GM19324 (cell line): ENCODE results near the gene HAVCR1.
"Not testable (repeated sequence)": the region's sequence is repeated elsewhere in the genome, so short reads cannot be mapped to it uniquely, and the experiment has no call there.

ENCODE experiments used
- ATAC-seq: cut with Tn5 transposase; IDR thresholded peaks from one replicate; pipeline ENCODE4 v1.9.1; 2021; ENCODE audit warnings: mild to moderate bottlenecking, moderate library complexity; ENCODE audit not compliant: unreplicated experiment, low FRiP score

HAVCR1 gene

DNA sequence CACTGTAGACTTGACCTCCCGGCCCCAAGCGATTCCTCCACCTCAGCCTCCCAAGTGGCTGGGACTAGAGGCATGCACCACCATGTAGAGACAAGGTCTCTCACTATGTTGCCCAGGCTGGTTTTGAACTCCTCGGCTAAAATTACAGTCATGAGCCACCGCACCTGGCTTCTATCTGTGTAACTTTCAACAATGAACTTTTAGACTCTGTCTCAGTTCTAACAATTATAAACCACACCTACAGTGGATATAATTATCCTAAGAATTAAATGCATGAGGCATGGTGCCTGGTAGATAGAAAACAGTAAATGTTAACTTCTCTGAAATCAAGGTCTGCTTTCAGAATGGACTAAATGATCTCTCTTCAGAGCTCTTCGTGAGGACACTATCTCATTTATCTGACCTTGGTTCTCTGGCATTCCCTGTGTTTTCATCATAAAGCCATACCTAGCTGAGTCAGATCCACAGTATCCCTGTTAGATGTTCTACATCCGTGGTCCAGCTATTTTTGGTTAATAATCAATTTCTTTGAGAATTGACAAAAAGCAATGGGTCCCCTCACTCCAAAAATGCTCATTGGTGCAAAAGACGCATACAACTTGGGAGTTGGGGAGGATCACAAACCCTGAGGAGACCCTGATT lies 7.2 kb downstream of the HAVCR1 start:
- no peak for ATAC-seq

DNA sequence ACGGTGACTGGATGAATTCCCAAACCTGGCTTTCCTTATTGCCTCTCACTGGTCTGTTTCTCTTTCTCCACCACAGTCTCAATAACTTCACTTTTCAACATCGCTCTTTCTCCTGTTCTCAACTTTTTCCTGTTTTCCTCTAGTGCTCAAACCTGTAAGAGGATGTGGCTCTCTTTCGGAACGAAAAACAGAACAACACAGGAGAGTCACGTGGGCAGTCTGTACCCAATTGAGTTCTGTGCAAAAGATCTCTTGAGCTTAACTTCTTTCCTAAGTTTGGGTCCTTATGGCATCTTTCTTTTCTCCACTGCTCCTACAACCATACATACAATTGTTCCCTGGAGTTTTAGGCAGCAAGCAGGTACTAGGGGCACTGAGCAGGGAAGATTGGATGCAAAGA lies 8.9 kb downstream of the HAVCR1 start:
- ATAC-seq: no peak

DNA sequence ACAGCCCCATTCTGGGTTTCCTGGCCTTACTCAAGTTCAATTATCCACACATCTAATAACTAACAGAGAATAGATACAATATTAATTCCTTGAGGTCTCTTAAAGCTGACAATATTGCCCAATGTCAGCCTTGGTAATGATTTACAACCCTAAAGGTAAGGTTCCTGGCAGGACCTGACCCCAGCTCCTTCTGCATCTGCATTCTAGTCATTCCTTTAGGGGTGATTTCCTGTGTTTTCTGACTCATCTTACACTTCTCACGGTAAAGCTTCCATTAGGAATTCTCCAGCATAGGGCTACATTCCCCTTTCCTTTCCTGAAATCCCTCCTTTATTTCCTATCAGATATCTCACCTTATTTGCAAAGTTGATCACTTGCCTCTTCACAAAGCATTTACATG lies 9.3 kb downstream of the HAVCR1 start:
- no peak for ATAC-seq

DNA sequence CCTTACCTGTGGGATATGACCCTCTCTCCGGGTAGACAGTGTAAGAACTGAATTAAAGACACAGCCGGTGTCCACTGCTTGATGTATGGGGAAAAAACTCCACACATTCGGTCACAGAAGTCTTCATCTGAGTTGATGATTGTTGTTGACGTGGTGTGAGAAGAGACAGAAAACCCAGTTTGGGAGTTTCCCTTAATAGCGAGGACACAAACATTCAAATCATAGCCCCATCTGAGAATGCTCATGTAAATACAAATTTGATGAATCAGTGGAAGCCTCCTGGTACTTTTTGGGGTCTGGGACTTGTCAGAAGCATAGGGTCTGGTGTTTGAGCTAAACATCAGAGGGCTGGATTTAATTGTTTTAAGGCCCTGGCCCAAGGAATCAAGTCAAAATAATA lies 11.0 kb downstream of the HAVCR1 start:
- ATAC-seq: no peak

DNA sequence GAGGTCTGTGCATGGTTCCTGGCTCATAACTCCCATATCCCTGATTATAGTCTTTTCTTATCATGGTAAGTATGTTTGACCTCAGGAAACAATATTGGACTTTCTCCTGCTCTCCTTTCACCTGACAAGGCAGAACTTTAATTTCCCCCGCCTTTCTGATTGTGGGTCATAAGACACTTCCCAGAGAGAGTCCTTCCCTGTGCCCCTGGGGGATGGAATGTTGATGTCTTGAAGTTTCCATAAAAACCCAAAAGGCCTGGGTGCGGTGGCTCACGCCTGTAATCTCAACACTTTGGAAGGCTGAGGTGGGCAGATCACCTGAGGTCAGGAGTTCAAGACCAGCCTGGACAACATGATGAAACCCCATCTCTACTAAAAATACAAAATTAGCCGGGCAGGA lies 11.9 kb downstream of the HAVCR1 start:
- not testable (repeated sequence) for ATAC-seq

DNA sequence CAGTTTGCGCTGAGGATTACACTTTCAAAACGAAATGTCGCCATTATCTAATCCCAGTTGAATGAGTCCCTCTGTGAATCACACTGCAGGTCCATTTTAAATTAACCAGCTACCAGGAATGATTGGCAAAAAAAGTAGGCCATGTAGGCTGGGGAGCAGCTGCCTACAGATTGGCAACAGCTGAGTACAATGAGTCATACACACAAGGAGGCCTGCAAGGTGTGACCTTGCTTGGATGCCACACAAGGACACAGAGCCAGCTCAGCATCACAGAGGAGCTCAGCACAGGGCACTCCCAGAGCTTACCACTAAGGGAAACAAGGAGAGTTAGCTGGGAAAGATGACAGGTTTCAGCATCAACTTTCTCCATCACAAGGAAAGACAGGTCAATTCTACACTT lies 12.9 kb downstream of the HAVCR1 start:
- ATAC-seq: no peak

DNA sequence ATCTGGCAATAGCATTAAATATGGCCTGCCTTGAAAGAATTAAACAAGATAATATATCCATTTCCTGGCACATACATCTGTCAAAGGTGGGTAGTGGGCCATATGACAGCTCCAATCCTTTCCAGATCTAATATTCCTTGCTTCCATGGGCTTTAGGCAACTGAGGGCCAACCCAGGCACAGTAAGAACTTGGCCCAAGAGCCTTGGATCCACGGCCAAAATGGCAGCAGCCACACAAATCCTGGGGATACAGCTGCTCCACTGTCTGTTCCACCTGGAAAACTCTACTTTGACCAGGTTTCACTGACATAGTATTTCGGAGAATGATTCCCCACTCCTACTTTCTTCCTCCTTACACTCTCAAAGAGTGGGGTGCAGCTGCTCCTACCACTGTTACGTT lies 13.3 kb downstream of the HAVCR1 start:
- no peak for ATAC-seq

DNA sequence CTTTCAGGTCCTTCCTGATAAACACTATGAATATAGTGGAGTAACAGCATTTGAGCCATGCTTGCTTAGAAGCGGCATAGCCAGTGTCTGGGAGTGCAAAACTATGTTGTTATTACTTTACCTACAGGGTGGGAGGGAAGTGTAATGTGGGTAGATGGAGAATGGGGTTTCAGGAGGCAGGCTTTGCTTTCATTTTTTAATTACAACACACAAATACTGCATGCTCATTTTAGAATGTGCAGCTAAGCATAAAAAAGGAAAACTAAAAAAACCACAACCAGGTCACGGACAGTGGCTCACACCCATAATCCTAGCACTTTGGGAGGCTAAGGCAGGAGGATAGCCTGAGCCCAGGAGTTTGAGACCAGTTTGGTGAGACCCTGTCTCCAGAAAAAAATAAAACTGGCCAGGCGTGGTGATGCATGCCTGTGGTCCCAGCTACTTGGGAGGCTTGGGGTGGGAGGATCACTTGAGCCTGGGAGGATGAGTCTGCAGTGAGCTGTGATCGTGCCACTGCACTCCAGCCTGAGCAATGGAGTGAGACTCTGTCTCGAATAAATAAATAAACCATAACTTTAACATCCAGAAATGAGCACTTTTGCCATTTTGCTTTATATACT lies 20.2 kb downstream of the HAVCR1 start:
- no peak for ATAC-seq

DNA sequence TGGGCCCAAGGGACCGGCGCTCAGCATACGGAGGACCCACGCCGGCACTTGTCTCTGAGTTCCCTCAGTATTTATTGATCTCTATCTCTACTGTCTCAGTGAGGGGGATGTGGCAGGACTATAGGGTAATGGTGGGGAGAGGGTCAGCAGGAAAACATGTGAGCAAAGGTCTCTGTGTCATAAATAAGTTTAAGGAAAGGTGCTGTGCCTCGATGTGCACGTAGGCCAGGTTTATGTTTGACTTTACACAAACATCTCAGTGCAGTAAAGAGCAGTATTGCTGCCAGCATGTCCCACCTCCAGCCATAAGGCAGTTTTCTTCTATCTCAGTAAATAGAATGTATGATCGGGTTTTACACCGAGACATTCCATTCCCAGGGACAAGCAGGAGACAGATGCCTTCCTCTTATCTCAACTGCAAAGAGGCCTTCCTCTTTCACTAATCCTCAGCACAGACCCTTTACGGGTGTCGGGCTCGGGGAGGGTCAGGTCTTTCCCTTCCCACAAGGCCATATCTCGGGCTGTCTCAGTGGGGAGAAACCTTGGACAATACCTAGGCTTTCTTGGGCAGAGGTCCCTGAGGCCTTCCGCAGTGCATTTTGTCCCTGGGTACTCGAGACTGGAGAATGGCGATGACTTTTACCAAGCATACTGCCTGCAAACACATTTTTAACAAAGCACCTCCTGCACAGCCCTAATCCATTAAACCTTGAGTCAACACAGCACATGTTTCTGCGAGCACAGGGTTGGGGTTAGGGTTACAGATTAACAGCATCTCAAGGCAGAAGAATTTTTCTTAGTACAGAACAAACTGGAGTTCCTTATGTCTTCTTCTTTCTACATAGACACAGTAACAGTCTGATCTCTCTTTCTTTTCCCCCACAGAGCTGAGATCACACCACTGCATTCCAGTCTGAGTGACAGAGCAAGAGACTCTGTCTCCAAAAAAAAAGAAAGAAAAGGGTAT lies 24.5 kb downstream of the HAVCR1 start:
- not testable (repeated sequence) for ATAC-seq

DNA sequence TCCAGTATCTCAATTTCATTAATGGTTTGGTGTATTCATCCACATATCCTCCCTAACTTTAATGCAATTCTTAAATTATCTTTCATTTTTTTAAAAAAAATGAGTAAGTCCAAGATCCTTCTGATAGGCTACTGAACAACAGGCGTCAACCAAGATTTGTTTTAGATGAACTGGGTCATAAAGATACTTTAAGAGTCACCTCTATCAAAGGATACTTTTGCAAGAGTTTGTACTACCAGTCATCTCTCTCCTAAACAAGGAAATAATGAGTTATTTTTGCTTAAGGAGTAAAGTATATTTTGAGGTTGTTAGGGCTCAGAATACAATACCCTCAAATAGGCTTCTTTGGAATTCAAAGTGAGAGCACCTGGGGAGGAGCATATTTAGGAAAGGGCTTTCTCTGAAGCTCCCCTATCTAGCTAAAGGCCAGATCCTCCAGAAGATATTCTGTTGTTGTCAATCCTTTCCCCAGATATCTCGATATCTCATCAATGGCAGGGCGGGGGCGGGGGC lies 25.8 kb downstream of the HAVCR1 start:
- ATAC-seq: no peak

DNA sequence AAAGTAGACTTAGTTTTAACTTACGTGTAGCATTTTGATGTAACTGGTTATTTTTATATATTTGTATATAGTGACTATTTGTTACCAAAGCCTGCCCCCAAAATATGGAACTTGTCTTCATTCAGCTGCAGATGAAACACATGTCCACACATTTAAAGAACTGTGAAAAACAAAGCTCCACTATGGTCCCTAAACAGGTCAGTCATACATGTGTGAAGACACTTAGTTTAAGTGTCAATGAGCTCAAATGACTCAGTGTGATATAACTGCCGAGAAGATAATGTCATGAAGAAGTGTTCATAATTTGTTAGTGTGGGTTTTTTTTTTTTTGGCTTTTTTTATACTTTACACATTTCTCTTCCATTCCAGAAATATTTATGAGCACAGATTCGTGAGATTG lies 28.2 kb downstream of the HAVCR1 start:
- no peak for ATAC-seq

DNA sequence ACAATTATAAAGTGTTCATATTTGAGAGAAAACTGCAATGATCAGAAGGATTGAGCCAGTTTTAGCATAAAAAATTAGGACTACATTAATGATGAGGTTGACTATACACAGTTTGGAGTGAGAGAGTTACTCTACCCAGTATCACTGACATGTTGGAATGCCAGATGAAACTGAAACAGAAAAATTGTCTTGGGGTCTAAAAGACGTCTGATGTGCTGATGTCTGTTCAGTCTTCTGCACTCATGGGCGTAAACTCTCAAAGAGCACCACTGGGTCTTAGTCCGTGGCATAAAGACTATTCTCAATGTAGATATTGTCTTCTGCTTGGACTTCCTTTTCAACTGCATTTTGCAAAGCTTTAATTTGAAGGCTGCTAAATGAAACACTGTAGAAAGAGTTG lies 29.5 kb downstream of the HAVCR1 start:
- peak; percentile 36 for ATAC-seq

DNA sequence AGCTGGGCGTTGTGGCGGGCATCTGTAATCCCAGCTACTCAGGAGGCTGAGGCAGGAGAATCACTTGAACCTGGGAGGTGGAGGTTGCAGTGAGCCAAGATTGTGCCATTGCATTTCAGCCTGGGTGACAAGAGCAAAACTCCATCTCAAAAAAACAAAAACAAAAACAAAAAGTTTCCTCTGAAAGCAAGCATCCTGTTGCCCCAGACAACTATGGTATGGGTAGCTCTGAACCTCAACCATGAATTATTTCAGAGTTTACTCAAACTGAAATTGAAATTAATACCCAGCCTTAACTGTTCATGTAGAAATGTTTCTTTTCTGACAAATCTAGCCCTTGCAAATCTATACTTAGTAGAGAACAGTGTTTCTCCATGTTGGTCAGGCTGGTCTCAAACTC lies 31.3 kb downstream of the HAVCR1 start:
- peak; percentile 69 for ATAC-seq

DNA sequence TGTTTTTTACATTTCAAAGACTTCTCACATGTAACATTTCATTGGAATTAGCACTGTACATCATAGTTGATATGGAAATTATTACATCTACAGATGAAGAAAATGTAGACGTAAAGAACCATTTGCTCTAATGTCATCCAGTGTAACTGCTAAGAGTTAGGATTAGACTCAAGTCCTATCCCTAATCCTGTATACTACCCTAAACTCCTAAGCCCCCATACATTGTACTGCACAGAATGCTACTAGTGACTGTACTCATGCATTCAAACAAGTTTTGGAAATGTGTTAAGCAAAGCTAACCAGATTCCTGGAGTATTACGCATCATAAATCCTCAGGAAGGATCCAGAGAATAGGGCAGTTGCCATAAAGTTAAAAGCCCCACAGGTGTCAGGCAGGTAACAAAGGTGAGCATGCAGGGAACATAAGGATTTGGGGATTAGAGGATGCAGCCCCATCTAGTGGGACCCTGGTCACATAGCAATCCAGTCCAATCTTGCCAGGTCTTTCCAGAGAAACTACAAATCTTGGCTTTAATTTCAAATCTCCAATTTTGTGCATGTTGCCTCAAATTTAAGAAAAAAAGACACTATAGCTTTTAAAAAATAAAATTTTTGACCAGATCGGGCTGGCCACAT lies 32.0 kb downstream of the HAVCR1 start:
- ATAC-seq: no peak

DNA sequence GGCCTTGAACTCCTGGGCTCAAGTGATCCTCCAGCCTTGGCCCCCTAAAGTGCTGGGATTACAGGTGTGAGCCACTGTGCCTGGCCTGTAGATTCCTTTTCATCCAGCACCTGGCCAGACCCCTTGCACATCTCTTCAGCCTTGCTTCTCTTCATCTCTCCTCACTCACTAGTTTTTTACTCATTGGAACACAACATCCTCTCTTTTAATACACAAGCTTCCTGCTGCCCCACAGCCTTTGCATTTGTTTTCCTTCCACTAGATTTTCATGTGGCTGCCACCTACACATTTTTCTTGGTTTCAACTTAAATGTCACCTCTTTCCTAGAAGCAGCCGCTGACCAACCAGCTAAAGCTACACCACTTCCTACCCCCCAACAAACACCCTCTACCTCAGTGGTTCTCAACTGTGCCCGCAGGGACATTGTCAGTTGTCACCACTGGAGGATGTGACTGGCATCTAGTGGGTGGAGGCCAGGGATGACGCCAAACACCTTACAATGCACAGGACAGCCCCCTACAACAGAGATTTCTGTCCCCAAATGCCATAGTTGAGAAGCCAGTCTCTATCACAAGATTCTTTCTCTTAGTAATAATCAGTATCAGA lies 33.7 kb downstream of the HAVCR1 start:
- ATAC-seq: no peak

DNA sequence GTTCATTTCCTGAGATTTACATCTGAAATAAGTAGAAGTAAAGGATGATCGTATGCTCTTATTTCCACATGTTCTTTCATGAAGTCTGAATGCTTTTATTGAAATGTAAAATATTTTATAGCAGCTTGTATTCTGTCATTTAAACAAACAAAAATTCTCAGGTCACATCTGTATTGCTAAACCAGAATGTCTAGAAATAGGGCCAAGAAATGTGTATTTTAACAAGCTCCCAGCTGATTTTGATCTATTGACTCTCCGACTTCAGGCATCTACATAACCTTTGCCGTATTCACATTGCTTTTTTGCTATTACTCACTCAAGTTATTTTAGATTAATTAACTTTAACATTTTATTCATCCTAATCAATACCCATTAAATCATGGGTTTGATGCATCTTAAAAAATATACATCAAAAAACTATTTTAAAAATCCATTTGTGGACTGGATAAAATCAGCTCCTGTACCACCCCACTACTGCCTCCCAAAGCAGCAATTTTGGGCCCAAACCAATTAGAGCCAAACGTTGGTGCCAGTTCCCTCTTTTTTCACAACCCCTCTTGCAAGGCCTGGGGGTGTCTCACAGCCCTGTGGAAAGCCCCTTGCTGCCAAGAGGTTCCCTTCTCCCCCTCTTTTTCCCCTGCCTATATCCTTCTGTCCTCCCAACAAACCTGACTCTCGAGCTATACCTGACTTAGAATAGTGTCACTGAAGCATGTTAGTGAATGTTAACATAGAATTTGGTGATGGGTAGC lies 34.5 kb downstream of the HAVCR1 start:
- no peak for ATAC-seq

DNA sequence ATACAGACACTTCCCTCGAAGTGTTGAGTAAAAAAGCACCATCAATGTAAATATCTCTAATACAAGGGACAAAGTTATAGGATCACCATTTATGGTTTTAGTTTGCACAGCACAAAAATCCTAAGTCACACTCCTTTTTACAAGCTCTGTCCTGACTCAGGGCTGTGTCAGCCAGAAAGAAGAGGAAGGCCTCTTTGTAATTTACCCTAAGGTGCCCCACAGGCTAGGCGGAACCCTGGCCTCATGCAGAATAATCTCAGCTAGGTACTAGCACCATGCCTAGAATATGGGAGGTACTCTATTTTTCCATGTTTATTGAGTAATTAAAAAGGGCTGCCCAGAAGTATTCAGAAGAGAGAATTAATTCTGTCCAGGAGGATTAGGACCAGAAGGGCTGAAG lies 36.9 kb downstream of the HAVCR1 start:
- no peak for ATAC-seq

DNA sequence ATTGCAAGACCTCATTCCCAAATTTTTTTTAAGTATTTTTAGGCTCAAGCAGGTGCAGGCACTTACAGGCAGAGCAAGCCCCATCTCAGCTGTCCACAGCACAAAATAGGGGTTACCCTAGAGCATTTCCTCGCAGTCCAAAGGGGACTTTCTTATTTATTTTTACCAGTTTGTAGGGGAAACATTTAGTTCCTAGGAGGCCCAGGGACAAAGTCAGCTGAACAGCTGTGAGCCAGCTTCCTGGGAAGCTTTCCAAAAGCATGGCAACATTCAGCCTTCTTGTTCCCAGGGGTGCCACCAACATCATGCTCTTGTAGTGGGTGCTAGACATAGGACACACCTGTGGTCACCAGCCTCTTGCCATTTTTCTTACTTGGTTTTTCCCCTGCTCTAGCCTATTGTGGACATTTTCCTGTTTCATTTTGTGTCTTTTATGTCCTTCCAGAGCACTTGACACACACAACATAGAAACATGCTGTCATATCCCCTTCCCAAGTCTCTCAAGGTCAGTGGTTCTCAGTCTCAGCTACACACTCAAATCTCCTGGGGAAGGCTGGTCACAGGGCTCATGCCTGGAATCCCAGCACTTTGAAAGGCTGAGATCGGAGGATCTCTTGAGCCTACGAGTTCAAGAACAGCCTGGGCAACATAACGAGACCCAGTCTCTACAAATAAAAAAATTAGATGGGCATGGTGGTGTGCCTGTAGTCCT lies 38.2 kb downstream of the HAVCR1 start:
- no peak for ATAC-seq

DNA sequence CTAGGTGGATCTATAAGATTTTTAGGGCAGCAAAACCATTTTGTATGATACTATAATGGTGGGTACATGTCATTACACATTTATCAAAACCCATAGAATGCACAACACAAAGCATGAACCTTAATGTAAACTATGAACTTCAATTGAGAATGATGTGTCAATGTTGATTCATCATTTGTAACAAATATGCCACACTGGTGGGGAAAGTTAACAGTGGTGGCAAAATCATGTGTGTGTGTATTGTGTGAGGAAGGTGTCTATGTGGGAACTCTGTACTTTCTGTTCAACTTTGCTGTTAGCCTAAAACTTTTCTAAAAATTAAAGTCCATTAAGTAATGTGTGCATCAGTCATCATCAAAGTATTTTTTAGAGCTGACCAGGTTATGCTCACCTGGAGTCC lies 38.9 kb downstream of the HAVCR1 start:
- no peak for ATAC-seq
